GM20431 (cell line): ENCODE measurements around the gene SORCS2.

ENCODE experiments used
- in situ Hi-C: fragments of 300-500 bp; cut with MseI, MboI; formaldehyde crosslinking; loops from one replicate; pipeline ENCODE4 v1.15.0; 2020; ENCODE audit warnings: low sequenced_read_pairs; ENCODE audit not compliant: unreplicated experiment

SORCS2 gene

DNA sequence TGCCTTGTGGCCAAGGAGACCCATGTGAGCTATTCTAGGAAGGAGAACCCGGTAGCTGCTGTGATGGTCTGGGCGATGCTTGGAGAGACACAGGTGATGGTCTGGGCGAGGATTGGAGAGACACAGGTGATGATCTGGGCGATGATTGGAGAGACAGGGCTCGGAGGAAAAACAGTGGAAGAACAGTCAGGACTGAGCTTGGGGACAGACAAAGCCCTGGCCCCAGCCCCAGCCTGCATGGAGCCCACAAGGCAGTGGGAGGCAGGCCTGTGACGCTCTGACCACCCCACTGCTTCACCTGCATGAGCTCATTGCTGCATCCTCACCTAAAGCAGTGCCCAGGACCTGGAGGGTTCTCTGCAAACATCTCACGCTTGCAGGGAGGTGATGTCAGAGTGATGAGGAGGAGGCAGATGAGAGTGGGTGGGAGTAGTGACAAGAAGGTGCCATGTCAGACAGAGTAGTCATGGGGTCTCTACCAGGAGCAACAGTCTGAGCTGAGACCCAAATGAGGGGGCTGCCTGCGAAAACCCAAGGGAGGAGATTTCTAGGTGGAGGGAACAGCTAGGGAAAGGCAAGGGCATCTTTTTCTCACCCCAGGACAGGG, 278.3 kb downstream of the SORCS2 start:
- in situ Hi-C loops: no loop called here

DNA sequence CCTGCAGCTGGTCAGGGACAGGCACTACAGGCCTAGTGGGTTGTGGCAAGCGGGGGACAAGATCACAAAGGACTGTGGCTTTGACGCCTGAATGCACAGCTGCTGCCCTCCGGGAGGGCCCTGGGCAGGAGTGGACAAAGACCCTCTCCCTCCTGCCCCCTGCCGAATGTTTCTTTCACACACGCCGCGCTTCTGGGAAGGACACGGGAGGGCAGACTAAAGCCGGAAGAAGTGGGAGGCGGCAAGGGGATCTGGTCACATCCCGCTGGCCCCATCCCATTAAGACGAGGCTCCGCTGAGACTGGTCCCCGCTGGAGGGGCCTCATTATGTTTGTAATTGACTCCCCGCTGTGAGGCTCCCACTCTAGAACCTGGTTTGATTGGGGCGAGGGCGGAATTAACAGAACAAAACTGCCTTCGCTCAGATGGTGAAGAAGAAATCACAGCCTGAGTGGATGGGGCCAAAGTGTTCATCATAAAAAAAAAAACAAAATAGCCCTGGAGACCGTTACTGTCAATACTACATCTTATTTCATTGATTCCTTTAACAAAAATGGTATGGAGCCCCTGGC, 280.2 kb downstream of the SORCS2 start:
- in situ Hi-C loops: no loop called here

DNA sequence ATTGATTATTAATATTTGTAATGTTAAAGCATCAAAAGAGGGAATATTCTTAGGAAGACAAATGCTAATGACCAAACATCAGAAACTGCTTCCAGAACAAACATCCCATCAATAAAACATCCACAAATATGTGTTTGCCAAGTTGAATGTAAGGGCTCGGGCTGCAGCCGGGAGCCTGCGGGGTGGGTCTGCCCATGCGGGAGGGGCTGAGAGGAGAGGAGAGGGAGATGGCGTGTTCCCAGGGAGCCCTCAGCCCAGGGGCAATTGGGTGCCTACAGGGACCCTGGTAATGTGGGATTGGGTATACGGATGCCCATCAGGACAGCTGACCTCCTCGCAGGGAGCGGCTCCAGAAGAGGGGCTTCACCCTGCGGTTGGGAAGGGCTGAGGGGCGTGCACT, 280.7 kb downstream of the SORCS2 start:
- in situ Hi-C loops: no loop called here

DNA sequence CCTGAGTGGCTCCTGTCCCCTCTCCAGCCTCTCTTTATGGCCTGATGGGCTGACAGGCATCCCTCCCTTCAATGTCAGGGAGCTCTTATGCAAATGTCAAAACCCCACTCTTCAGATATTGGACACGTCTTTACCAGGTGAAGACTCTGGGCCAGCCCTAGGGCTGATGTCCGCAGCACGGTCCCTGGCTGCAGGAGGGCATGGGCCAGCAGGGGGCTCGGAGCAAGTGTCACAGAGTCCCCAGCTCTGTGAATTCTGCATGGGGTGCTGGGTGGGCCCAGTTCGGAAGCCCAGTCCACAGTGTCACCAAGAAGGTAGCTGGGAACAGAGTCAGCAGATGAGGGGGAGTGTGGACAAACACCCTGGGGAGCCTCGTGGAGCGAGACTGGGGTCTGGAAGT, 282.0 kb downstream of the SORCS2 start:
- in situ Hi-C loops: no loop called here

DNA sequence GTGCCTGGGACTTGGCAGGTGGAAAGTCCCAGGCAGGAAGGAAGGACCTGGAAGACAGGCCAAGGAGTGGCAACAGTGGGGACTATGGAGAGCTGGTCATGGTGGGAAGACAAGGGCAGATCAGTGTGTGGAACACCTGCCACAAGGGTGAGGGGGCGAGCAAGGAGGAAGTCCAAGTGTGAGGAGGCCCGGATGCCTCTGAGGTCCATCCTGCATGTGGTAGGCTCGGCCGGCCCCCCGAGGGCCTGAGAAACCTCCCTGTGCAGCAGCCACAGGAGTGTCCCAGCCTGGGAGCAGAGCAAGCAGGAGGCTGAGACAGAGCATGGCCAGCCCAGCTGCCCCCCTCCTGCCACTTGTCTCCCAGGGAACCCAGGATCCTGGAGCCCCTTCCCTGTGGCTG, 282.9 kb downstream of the SORCS2 start:
- in situ Hi-C loops: no loop called here

DNA sequence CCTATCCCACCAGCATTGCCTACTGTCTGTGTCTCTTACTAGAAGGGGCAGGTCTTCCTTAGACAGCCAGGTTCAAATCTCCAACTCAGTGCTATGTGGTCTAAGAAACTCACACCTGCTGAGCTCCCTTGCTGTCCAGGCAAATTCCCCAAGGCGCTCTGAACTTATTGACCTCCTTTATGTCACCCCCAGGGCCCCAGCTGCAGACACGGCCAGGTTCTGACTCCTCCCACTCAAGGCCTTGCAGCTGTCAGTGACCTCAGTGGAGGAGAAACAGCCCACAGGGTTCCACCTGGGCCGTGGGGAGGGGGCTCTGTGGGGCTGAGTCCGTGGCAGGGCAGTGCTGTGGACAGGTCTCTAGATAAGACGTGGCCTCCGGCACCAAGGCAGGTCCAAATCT, 284.5 kb downstream of the SORCS2 start:
- in situ Hi-C loops: no loop called here

DNA sequence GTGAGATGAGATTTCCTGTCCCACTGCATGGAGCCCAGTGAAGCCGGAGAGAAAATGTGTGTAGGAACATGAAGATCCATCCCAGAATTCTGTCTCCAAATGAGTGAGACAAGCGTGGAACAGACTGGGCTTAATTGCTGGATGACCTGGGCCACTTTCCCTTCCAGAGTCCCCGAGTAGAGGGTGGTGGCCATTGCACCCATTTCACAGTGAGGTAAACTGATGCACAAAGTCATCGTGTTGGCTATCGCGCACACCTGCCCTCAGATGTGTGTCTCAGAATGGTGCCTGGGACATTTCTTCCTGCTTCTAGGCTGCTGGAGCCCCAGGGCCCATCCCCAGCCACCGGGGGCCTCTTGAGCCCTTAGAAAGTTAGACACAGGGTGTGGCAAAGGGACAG, 285.4 kb downstream of the SORCS2 start:
- in situ Hi-C loops: no loop called here

DNA sequence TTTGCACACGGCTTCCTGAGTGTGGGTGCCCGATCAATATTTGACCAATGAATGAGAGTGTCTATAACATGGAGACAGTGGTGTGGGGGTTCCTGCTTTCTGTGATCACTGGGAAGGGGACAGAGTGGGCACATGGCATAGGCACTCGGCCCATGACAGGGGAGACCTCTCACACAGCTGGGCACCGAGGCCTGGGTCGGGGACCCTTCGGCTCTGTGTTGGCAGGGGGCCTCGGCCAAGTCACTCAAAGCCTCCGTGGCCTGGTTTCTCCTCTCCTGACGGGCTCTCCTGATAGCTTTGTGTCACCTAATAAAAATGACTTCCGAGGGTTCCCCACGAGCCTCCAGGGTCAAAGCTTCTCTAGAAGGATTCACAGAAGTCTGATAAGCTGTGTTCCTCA, 286.3 kb downstream of the SORCS2 start:
- in situ Hi-C loops: no loop called here

DNA sequence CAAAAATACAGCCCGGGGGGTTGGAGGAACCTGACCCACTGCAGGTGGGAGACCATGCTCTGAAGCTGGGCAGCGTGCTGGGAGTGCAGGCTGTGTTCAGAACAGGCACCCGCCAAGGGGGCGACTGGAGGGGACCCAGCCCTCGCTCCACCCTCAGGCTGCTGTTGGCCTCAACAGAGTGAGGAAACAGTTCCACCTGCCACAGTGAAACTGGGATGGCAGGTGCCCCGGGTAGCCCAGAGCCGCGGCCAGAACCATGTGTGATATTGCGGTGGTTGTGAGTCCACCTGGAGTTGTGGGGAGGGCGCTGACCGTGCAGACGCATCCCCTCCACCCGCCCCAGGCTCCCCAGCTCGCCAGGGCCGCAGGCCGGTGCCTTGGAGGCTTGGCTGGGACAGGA, 288.1 kb downstream of the SORCS2 start:
- in situ Hi-C loops: no loop called here

DNA sequence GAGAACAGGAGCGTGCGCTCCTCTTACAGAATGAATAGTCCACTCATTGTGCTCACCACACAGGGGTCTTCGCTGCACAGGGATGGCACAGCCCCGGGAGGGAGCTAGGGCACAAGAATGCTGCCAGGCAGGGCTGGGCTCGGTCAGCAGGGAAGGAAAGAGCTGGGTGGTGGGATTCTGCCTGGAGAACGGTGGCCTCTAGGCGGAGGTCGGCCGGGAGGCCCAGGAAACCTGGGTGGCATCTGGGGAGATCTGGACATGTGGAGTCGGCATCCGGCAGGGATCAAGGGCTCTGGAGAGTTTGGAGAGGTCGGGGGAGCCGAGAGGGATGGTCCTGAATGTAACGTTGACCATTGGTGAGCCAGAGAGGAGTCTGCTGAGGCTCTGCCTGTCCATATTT, 288.9 kb downstream of the SORCS2 start:
- in situ Hi-C loops: no loop called here

DNA sequence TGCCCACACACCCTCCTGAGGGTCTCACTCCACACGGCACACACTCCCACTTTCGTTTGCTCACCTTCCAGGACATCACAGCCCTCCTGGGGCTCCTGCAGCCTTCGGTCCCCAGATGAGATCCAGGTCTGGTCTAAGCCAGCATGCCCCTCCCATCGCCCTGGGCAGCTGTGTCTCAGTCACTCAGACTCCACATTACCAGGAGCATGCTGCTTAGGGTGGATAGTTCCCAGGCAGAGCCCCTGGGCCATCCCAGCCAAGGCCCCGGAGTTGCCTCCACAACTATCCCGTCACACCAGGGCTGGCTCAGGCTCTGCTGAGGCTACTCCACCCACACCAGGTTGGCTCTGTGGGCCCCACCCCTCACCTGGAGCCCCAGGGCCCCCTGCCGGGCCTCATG, 292.8 kb downstream of the SORCS2 start:
- in situ Hi-C loops: no loop called here

DNA sequence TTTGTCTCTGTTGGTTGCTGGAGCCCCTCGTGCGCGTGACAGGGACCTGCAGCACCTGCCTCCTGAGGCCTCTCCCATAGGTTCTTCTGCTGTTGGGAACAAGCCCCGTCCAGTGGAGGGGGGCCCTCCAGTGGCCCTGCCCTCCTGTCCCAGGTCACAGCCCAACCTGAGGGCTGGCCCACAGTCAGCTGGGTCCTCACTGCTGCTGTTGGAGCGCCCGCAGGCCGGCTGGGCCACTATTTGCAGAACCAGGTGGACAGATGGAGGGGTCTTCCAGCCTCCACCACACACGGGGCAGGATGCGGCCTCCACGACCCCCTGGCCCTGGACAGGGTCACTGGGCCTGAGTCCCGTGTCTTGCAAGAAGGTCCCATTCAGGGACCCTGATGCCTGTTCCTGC, 293.8 kb downstream of the SORCS2 start:
- in situ Hi-C loops: no loop called here

DNA sequence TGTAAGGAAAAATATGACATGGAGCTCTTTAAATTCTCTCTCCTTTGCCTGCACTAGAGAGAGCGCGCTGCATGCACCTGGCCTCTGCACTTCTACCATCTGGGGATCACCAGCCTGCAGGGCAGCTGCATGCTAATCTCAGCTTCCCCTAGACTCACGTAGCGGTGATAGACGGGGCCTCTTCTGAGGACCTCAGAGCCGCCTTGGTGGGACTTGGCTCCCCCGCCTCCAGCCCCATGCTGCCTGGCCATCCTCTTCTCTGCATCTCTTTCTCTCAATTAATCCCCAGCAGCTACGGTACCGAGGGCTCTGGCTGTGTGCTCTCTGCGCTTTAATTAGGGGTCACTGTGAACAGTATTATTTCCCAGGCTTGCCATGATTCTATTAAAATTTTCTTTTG, 295.2 kb downstream of the SORCS2 start:
- in situ Hi-C loops: no loop called here

DNA sequence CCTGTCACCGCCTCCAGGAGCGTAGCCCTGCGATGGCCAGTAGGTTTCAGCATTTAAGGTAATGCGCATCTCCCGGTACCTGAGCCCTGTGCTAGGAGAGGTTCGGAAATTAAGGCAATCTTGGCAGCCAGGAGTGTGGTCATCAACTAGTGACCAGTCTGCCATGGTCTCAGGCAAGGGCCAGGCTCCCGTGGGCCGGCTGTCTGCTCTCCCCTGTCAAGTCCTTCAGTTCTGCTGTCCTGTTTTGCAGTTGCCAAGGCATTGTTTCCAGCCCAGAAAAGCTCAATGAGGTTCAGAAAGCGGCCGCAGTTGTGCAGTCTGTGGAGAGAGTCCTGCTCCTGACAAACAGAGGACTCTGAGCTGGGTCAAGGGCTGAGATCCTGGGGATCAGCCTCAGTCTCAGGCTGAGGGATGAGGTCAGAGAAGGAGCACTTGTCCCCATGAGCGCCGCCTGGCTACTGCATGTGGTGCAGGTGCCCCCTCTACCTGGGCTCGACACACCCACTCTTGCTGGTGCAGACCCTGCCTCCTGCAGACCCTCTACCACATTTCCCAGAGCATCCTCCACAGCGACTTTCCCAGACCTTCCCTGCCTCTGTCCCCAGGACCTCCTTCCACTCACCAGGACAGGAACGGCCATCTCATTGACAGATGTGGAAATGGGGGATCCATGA, 295.8 kb downstream of the SORCS2 start:
- in situ Hi-C loops: no loop called here

DNA sequence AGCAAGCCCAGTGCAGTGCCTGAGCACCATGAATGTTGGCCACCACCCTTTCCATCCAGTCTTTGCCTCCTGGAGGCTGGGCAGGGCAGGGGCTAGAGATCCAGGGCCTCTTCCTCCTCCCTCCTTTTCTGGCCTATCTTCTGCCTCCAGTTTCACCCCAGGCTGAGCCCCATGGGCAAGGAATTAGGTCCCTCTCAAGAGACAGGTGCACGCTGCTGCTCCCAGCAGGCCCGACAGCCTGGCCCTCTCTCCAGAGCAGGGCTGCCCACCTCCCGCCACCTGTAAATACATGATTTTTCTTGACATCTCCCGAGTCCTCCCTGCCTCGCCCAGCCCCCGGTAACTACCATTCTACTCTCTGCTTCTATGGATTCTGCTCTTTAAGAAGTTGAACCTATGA, 299.6 kb downstream of the SORCS2 start:
- in situ Hi-C loops: no loop called here

DNA sequence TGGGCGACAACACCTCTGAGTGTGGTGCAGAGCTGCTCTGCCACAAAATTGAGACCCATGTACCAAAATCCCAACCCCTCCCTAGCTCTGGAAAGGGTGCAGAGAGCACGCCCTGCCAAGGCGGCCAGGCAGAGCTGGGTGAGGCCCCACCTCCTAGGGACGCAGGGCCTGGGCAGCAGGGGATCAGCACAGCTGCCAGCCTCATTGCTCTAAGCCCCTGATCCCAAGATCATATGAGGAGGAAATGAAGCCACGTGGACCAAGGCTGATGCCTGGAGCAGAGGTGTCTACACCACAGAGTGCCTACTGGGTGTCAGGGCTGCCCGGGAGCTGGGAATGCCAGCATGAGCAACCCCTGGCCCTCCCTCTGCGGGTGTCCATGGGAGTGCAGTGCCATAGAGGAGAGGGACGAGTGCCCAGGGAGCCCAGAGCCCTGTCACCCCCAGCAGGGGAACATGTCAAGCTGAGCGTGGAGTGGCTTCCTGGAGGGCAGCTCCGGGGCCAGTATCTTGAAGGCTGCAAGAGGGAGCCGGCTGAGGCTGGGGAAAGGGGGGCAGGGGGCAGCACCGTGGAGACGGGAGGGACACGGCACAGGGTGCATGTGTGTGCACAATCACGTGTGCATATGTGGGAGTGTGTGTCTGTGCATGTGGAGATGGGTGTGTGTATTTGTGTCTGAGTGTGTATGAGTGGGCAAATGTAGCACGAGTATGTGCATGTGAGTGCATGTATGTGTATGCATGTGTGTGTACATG, 306.3 kb downstream of the SORCS2 start:
- in situ Hi-C loops: no loop called here

DNA sequence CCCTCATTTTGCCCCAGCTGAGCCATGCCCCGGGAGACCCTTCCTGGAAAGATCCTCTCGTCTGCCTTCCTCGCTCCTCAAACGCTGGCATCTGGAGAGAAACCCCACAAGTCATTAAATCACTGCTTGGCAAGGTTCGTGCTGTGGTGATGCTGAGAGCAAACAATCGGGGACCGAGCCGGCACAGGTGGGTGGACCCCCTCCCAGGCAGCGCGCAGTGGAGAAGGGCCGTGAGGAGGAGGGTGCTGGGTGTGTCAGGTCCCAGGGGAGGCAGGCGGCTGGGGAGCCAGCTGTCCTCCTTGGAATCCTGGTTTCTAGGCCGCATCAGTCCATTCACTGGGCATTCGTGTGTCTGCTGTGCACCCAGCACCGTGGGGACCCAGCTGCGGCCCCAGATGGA, 307.3 kb downstream of the SORCS2 start:
- in situ Hi-C loops: no loop called here

DNA sequence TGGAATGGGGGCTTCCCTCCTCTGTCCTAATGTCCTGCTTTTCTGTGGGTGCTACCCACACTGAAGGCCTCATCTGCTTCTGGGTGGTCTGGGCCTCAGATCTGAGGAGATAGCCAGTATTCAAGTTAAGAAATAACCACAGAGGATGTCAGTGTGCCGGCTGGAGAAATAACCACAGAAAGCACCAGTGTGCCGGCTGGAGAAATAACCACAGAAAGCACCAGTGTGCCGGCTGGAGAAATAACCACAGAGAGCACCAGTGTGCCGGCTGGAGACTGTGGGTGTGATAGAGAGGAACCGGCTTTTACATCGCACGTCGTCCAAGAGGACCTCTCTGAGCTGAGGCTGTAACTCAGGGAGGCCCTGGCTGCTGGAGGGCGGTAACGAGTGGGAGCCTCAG, 308.1 kb downstream of the SORCS2 start:
- in situ Hi-C loops: no loop called here

DNA sequence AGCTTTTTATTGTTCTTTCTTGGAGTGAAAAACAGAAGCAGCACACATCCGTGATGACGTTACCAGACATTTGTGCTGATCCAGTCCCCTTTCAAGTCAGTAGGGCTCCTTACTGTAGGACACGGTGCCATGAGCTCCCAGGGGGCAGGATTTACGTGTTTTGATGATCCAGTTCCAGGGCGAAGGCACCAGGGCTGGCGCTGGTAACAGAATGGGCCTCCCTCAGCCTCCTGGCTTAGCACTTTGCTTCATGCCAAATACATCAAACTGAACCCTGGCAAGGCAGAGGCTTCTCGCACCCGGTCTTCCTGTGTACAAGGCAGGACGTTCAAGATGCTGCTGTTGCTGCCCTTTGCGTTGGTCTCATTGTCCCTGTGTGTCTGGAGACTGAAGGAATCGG, 309.0 kb downstream of the SORCS2 start:
- in situ Hi-C loops: no loop called here

DNA sequence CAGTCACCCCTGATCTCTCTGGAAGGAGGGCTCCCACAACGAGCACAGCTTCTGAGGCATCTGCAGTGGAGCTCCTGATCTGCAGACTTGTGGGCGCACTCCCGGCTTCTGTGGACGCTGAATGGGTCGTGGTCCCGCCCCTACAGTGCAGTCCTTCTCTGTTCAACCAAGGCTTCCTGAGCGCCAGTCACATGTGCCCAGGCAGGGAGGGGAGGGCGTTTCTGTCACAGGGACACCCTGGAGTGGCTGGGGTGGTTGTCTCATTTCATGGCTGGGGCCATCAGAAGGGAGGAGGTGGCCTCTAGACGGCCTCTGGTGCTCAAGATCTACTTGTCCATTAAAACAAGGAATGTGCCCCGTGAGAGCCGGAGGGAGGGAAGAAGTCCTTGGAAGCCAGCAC, 309.5 kb downstream of the SORCS2 start:
- in situ Hi-C loops: no loop called here

DNA sequence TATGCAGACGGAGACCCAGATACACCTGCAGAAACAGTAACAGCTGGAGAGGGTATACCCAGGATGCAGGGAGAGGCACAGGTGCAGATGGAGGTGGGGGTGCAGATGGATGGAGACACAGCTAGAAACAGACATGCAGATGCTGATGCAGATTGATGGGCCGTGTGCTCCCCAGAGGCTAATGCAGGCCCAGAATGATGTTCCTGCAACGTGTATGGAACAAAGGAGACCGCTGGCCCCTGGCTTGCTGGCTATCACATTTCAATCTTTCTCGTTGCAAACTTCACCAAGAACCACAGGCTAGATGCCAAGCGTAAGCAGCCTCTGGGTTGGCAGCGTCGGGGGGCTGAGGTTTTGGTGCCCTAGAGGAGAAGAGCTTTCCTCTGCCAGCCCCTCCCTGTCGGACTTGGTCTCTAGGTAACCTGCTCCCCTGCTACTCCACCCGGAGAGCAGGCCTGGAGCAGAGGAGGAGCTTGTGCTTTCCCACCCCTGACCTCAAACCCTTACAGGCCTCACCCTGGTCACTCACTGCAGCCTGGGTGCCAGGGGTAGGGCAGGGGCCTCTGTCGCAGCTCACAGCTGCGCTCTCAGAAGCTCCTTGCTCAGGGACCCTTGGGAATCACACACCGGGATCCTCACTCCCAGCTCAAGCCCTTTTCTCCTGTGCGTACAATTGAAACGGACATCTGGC, 311.4 kb downstream of the SORCS2 start:
- in situ Hi-C loops: no loop called here
